Measurements from ENCODE around the gene PIK3R1.

DNA sequence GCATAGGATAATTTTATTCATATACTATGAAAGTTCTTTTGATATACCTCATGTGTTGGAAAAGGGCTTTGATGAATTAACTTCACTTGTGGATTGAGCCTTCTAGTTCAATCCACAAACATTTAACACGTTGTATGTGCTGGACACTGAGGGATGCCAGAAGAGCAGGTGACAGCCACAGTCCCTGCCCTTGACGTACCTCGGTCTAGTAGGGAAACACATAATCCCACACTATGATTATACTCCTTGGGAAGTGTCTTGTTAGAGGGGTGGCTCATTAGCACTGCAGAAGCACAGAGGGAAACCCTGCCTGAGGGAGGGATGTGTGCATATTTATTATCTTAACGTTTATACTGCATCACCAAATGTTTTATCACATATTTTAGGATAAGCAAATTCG lies 61.2 kb downstream of the PIK3R1 start:
- TF ChIP-seq, protein P1, sequence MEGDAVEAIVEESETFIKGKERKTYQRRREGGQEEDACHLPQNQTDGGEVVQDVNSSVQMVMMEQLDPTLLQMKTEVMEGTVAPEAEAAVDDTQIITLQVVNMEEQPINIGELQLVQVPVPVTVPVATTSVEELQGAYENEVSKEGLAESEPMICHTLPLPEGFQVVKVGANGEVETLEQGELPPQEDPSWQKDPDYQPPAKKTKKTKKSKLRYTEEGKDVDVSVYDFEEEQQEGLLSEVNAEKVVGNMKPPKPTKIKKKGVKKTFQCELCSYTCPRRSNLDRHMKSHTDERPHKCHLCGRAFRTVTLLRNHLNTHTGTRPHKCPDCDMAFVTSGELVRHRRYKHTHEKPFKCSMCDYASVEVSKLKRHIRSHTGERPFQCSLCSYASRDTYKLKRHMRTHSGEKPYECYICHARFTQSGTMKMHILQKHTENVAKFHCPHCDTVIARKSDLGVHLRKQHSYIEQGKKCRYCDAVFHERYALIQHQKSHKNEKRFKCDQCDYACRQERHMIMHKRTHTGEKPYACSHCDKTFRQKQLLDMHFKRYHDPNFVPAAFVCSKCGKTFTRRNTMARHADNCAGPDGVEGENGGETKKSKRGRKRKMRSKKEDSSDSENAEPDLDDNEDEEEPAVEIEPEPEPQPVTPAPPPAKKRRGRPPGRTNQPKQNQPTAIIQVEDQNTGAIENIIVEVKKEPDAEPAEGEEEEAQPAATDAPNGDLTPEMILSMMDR (IDR thresholded peaks at IDR 0.05; ENCODE audit: low read depth, low read length): no peak
- no peak for TF ChIP-seq EZH2phosphoT487 (IDR thresholded peaks at IDR 0.05; ENCODE audit: low read depth)
